ENCODE data around the gene ATP2C2.

ATP2C2 gene, protein sequence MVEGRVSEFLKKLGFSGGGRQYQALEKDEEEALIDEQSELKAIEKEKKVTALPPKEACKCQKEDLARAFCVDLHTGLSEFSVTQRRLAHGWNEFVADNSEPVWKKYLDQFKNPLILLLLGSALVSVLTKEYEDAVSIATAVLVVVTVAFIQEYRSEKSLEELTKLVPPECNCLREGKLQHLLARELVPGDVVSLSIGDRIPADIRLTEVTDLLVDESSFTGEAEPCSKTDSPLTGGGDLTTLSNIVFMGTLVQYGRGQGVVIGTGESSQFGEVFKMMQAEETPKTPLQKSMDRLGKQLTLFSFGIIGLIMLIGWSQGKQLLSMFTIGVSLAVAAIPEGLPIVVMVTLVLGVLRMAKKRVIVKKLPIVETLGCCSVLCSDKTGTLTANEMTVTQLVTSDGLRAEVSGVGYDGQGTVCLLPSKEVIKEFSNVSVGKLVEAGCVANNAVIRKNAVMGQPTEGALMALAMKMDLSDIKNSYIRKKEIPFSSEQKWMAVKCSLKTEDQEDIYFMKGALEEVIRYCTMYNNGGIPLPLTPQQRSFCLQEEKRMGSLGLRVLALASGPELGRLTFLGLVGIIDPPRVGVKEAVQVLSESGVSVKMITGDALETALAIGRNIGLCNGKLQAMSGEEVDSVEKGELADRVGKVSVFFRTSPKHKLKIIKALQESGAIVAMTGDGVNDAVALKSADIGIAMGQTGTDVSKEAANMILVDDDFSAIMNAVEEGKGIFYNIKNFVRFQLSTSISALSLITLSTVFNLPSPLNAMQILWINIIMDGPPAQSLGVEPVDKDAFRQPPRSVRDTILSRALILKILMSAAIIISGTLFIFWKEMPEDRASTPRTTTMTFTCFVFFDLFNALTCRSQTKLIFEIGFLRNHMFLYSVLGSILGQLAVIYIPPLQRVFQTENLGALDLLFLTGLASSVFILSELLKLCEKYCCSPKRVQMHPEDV
- 0 to 0.19 (median 0) reads per million in 3 donors for total RNA-seq

DNA sequence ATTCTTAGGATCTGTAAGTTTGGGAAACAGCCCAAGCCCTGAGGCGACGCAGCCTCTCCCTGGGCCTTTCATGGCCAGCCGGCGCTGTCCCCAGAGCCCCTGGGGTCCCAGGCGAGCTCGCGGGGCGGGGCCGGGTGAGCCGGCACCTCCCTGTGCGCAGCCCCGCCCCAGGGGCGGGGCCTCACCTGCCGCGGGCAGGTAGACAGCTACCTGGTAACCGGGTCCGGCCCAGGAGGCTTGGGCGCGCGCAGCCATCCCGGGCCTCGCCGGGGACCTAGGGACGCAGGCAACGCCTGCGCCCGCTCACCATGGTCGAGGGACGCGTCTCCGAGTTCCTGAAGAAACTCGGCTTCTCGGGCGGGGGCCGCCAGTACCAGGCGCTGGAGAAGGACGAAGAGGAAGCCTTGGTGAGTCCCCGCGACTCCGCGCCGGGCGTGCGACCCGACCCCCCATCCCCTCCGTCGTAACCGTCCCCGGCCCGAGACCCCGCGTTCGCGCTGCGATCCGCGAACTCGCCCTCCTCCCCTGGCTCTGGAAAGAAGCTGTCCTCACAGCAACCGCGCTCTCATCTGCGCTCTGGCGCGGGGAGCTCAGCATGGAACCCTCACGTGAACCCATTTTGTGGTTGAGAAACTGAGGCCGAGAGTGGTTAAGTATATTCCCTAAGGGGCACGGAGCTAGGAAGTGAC lies at the start of gene ATP2C2:
TSS of gene ATP2C2 (plus strand) at position 231 of the 689 bp plus-strand sequence. CDS start at position 309, 78 bp downstream.
- DNase-seq = no peak
- Histone ChIP-seq H3K27me3 (replicated peaks; ENCODE audit: control insufficient read depth, insufficient read depth, low read length, poor library complexity, severe bottlenecking) (peaks cover 25% of the 10 kb centered on the region), H3K9me3 (ENCODE audit: control insufficient read depth, low read length) (no peaks in the 10 kb centered on the region), H3K4me1 (ENCODE audit: control insufficient read depth, insufficient read depth, low read length, poor library complexity, severe bottlenecking) (peaks cover 8% of the 10 kb centered on the region), H3K27ac (ENCODE audit: insufficient read depth, low read length, poor library complexity, severe bottlenecking) (no peak within 1 kb of the TSS), H3K36me3 (ENCODE audit: control insufficient read depth, insufficient read depth, low read length) (no peaks in the 10 kb centered on the region), H3K4me3 (ENCODE audit: insufficient read depth, low read depth, low read length, poor library complexity, severe bottlenecking) (no peak within 1 kb of the TSS)

DNA sequence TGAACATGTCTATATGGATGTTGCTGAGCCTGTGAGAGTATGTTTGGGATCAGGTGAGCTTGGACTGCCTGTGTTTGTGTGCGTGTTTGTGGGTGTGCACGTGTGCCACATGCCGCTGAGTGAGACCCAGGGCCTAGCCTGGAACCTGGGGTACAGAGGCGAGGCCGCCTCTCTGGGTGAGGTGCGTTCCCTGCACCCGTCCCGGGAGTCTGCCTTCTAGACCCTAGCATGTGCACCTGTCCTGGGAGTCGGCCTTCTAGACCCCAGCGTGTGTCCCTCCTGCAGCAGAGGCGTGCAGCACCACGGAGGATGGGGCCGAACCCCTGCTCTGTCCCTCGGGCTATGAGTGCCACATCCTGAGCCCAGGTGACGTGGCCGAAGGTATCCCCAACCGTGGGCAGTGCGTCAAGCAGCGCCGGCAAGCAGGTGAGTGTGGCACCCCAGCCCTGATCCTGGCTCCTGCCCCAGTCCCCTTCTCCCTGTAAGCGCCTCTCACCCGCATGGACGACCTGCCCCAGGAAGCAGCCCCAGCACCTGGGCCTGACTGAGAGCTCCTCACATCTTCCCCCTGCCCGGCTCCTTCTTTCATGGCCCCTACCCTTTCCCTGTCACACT lies 49.1 kb upstream of the ATP2C2 start:
- Histone ChIP-seq H3K27ac (ENCODE audit: insufficient read depth, low read length, poor library complexity, severe bottlenecking) (no peak overlapping the region), H3K4me1 (ENCODE audit: control insufficient read depth, insufficient read depth, low read length, poor library complexity, severe bottlenecking) (no peaks in the 10 kb centered on the region), H3K27me3 (replicated peaks; ENCODE audit: control insufficient read depth, insufficient read depth, low read length, poor library complexity, severe bottlenecking) (no peaks in the 10 kb centered on the region), H3K9me3 (ENCODE audit: control insufficient read depth, low read length) (peaks cover 9% of the 10 kb centered on the region), H3K36me3 (ENCODE audit: control insufficient read depth, insufficient read depth, low read length) (no peaks in the 10 kb centered on the region), H3K4me3 (ENCODE audit: insufficient read depth, low read depth, low read length, poor library complexity, severe bottlenecking) (no peak overlapping the region)
- no peak for DNase-seq

DNA sequence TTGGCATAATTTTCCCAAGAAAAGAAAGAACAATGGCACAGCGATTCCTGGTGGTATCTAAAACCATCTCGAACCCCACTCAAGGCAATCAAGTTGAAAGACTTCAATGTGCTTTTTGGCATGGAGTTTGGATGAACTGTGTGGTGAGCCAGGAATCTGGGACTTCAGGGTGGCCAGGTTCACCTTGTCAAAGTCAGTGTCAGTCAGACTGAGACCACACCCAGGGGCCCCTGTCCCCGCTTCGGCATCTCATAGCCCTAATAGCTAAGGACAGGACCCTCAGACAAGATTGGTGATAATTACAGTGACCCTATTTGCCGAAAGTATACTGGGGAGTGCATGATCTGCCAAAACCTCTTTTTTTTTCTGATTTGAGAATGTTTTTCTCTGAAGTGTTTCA lies 47.8 kb upstream of the ATP2C2 start:
- H3K4me3 ChIP-seq (ENCODE audit: insufficient read depth, low read depth, low read length, poor library complexity, severe bottlenecking) = no peak overlapping the region
- peaks cover 9% of the 10 kb centered on the region for H3K9me3 ChIP-seq (ENCODE audit: control insufficient read depth, low read length)
- no peaks in the 10 kb centered on the region for H3K4me1 ChIP-seq (ENCODE audit: control insufficient read depth, insufficient read depth, low read length, poor library complexity, severe bottlenecking)
- H3K27me3 ChIP-seq (replicated peaks; ENCODE audit: control insufficient read depth, insufficient read depth, low read length, poor library complexity, severe bottlenecking) = no peaks in the 10 kb centered on the region
- H3K36me3 ChIP-seq (ENCODE audit: control insufficient read depth, insufficient read depth, low read length) = no peaks in the 10 kb centered on the region
- H3K27ac ChIP-seq (ENCODE audit: insufficient read depth, low read length, poor library complexity, severe bottlenecking) = no peak overlapping the region
- no peak for DNase-seq

DNA sequence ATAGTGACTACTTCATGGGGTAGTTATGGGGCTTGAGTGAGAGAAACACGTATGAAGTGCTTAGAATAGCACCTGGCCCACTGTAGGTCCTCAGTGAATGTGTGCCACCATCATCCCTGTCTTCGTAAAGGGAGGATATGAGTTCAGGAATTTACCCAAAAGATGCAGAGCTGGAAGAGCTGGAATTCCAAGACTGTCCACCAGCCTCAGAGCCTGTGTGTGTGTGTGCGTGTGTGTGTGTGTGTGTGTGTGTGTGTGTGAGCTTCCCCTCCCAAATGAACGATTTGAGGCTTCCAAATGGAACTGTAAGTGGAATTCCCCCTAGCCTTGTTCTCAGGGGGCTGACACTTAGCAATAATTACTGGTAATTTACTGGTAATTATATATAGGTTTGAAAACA lies 46.4 kb upstream of the ATP2C2 start:
- no peaks in the 10 kb centered on the region for H3K27me3 ChIP-seq (replicated peaks; ENCODE audit: control insufficient read depth, insufficient read depth, low read length, poor library complexity, severe bottlenecking)
- peaks cover 9% of the 10 kb centered on the region for H3K9me3 ChIP-seq (ENCODE audit: control insufficient read depth, low read length)
- H3K4me1 ChIP-seq (ENCODE audit: control insufficient read depth, insufficient read depth, low read length, poor library complexity, severe bottlenecking) = no peaks in the 10 kb centered on the region
- no peaks in the 10 kb centered on the region for H3K36me3 ChIP-seq (ENCODE audit: control insufficient read depth, insufficient read depth, low read length)
- no peak for DNase-seq
- H3K27ac ChIP-seq (ENCODE audit: insufficient read depth, low read length, poor library complexity, severe bottlenecking) = no peak overlapping the region
- H3K4me3 ChIP-seq (ENCODE audit: insufficient read depth, low read depth, low read length, poor library complexity, severe bottlenecking) = no peak overlapping the region

DNA sequence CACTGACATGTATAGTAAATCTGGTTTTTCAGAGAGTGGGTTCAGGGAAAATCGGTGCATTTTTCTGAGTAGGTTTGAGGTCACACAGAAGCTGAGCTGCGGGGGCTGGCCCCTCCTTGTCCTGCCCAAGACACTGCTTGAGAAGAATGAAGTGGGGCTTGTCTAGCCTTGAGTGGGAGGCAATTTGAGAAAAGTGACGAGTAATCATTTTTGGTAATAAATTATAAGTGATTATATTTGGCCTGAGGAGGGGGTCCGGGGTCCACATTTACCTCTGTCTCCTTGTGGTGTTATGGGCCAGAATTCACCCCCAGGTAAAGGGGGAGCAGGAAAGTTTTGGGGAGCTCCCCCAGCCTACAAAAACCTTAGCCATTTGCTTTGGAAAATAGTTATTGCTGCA lies 45.6 kb upstream of the ATP2C2 start:
- Histone ChIP-seq H3K36me3 (ENCODE audit: control insufficient read depth, insufficient read depth, low read length) (no peaks in the 10 kb centered on the region), H3K27ac (ENCODE audit: insufficient read depth, low read length, poor library complexity, severe bottlenecking) (no peak overlapping the region)

DNA sequence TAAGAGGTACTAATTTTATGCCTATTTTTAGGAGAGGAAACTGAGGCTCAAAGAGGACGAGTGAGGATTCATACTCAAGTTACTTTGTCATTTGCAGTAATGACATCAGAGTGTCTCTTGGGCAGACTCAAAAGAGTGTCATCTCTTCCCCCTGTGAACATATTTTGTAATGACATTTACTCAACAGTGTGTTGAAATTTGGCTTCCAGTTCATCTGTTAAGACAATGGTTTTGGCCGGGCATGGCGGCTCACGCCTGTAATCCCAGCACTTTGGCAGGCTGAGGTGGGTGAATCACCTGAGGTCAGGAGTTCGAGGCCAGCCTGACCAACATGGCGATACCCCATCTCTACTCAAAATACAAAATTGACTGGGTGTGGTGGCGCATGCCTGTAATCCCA lies 44.7 kb upstream of the ATP2C2 start:
- no peak overlapping the region for H3K4me3 ChIP-seq (ENCODE audit: insufficient read depth, low read depth, low read length, poor library complexity, severe bottlenecking)
- no peak for DNase-seq
- H3K27ac ChIP-seq (ENCODE audit: insufficient read depth, low read length, poor library complexity, severe bottlenecking) = no peak overlapping the region
- no peaks in the 10 kb centered on the region for H3K9me3 ChIP-seq (ENCODE audit: control insufficient read depth, low read length)
- H3K4me1 ChIP-seq (ENCODE audit: control insufficient read depth, insufficient read depth, low read length, poor library complexity, severe bottlenecking) = no peaks in the 10 kb centered on the region
- no peaks in the 10 kb centered on the region for H3K27me3 ChIP-seq (replicated peaks; ENCODE audit: control insufficient read depth, insufficient read depth, low read length, poor library complexity, severe bottlenecking)
- no peaks in the 10 kb centered on the region for H3K36me3 ChIP-seq (ENCODE audit: control insufficient read depth, insufficient read depth, low read length)

More for the DNA sequence above, 45.6 kb upstream of the ATP2C2 start:
- Histone ChIP-seq H3K4me1 (ENCODE audit: control insufficient read depth, insufficient read depth, low read length, poor library complexity, severe bottlenecking) (no peaks in the 10 kb centered on the region), H3K4me3 (ENCODE audit: insufficient read depth, low read depth, low read length, poor library complexity, severe bottlenecking) (no peak overlapping the region), H3K27me3 (replicated peaks; ENCODE audit: control insufficient read depth, insufficient read depth, low read length, poor library complexity, severe bottlenecking) (no peaks in the 10 kb centered on the region), H3K9me3 (ENCODE audit: control insufficient read depth, low read length) (peaks cover 5% of the 10 kb centered on the region)
- DNase-seq = no peak

DNA sequence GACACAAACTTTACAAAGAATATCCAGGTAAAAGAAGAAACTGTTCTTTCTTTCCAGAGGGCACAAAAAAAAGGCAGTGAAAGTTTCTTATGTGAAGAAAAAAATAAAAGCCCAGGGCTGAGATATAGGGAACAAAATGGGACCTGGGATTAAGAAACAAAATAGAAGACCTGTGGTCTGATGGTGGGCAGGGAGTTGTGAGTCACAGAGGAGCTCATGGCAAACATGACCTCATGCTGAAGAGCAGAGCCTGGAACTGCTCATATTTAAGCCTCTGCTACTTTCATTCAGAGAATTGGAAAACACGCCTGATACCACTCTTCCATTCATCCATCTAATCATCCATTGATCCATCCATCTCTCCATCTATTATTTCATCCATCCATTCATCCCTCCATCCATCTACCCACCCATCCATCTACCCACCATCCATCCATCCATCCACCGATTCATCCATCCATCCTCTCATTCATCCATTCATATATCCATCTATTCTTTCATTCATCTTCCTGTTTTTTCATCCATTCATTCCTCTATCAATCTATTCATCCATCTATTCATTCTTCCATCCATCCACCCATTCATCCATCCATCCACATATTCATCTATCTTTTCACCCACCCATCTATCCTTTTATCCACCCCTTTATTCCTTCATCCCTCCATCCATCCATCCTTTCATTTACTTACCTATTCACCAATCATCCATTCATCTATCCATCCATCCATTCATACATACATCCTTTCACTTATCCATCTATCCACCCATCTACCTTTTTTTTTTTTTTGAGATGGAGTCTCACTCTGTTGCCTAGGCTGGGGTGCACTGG lies 43.7 kb upstream of the ATP2C2 start:
- no peak overlapping the region for H3K27ac ChIP-seq (ENCODE audit: insufficient read depth, low read length, poor library complexity, severe bottlenecking)
- DNase-seq = no peak
- no peaks in the 10 kb centered on the region for H3K27me3 ChIP-seq (replicated peaks; ENCODE audit: control insufficient read depth, insufficient read depth, low read length, poor library complexity, severe bottlenecking)
- H3K4me1 ChIP-seq (ENCODE audit: control insufficient read depth, insufficient read depth, low read length, poor library complexity, severe bottlenecking) = no peaks in the 10 kb centered on the region
- H3K4me3 ChIP-seq (ENCODE audit: insufficient read depth, low read depth, low read length, poor library complexity, severe bottlenecking) = no peak overlapping the region
- H3K9me3 ChIP-seq (ENCODE audit: control insufficient read depth, low read length) = no peaks in the 10 kb centered on the region
- no peaks in the 10 kb centered on the region for H3K36me3 ChIP-seq (ENCODE audit: control insufficient read depth, insufficient read depth, low read length)

DNA sequence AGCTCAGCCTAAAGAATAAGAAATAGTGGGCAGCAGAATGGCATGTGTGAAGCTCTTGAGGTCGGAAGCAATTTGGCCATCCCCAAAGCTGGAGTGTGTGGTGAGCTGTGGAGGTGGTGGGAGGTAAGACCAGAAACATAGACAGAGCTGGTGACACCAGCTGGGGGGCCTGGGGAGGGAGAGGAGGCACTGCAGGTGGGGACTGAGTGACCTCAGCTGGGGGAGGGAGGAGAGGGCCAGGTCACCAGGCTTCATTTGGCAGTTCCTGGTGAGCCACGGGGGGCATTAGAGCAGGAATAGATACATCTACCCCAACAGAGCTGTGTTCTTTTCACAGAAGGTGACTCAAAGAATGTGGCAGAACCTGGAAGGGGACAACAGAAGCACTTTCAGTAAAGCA lies 41.8 kb upstream of the ATP2C2 start:
- Histone ChIP-seq H3K27ac (ENCODE audit: insufficient read depth, low read length, poor library complexity, severe bottlenecking) (no peak overlapping the region), H3K4me3 (ENCODE audit: insufficient read depth, low read depth, low read length, poor library complexity, severe bottlenecking) (no peak overlapping the region), H3K36me3 (ENCODE audit: control insufficient read depth, insufficient read depth, low read length) (no peaks in the 10 kb centered on the region), H3K4me1 (ENCODE audit: control insufficient read depth, insufficient read depth, low read length, poor library complexity, severe bottlenecking) (no peaks in the 10 kb centered on the region), H3K9me3 (ENCODE audit: control insufficient read depth, low read length) (no peaks in the 10 kb centered on the region), H3K27me3 (replicated peaks; ENCODE audit: control insufficient read depth, insufficient read depth, low read length, poor library complexity, severe bottlenecking) (no peaks in the 10 kb centered on the region)
- no peak for DNase-seq

Measured in effector memory CD4-positive, alpha-beta T cell (primary cell).